Endothelial cell (in vitro differentiated cells): Measurements from ENCODE around the gene CHRM5. TPM values are rescaled to one million over a fixed set of nuclear protein-coding genes. Genes with fewer than 3 reads are reported as not detected.
"Not testable (repeated sequence)": the region's sequence is repeated elsewhere in the genome, so short reads cannot be mapped to it uniquely, and the experiment has no call there.

Source experiments
- DNase-seq: peaks from one replicate; pipeline ENCODE4 v3.0.0; 2021; ENCODE audit warnings: low spot score
- H3K27ac Mint-ChIP-seq: one replicate; pipeline ENCODE4 v1.8.0; 2021; ENCODE audit warnings: mixed read lengths, inconsistent platforms; ENCODE audit not compliant: unreplicated experiment
- H3K27me3 Mint-ChIP-seq: one replicate; pipeline ENCODE4 v1.8.0; 2021; ENCODE audit warnings: mild to moderate bottlenecking, moderate library complexity, mixed read lengths, inconsistent platforms; ENCODE audit not compliant: unreplicated experiment
- H3K36me3 Mint-ChIP-seq: one replicate; pipeline ENCODE4 v1.8.0; 2021; ENCODE audit warnings: mild to moderate bottlenecking, low read depth, mixed read lengths, inconsistent platforms; ENCODE audit not compliant: unreplicated experiment
- H3K4me1 Mint-ChIP-seq: one replicate; pipeline ENCODE4 v1.8.0; 2021; ENCODE audit warnings: mild to moderate bottlenecking, mixed read lengths, inconsistent platforms; ENCODE audit not compliant: unreplicated experiment
- H3K4me3 Mint-ChIP-seq: one replicate; pipeline ENCODE4 v1.8.0; 2021; ENCODE audit warnings: mild to moderate bottlenecking, mixed read lengths, inconsistent platforms; ENCODE audit not compliant: unreplicated experiment
- H3K9me3 Mint-ChIP-seq: one replicate; pipeline ENCODE4 v1.8.0; 2021; ENCODE audit warnings: mixed read lengths, inconsistent platforms; ENCODE audit not compliant: unreplicated experiment
- CTCF ChIP-seq: fragments of 200-600 bp; sonication (generic); IDR thresholded peaks from one replicate; pipeline ENCODE4 v1.5.0; 2021; ENCODE audit warnings: antibody characterized with exemption; ENCODE audit not compliant: unreplicated experiment
- total RNA-seq: library from RNA; stranded (reverse); fragmentation: NEBNext Ultra II Directional; extraction: Animal tissue kit (Norgen Biotek cat#: 25700); gene quantifications from one replicate; pipeline ENCODE4 v1.2.1, GENCODE V29; 2021; ENCODE audit not compliant: unreplicated experiment

The CHRM5 gene
- total RNA-seq, 1 donor from 2014 or later = not detected

GRCh38 chr15:34013746-34014145 is 45.4 kb downstream of the CHRM5 start:
- H3K27ac Mint-ChIP-seq = no peak overlapping the region
- no peaks in the 10 kb centered on the region for H3K36me3 Mint-ChIP-seq
- no peak for TF ChIP-seq CTCF
- DNase-seq = no peak
- H3K4me1 Mint-ChIP-seq = no peaks in the 10 kb centered on the region
- H3K9me3 Mint-ChIP-seq = no peaks in the 10 kb centered on the region
- H3K4me3 Mint-ChIP-seq = no peak overlapping the region
- peaks cover 2% of the 10 kb centered on the region for H3K27me3 Mint-ChIP-seq

GRCh38 chr15:34014556-34014955 is 46.3 kb downstream of the CHRM5 start:
- no peaks in the 10 kb centered on the region for H3K4me1 Mint-ChIP-seq
- no peak for TF ChIP-seq CTCF
- DNase-seq = no peak
- no peaks in the 10 kb centered on the region for H3K36me3 Mint-ChIP-seq
- no peaks in the 10 kb centered on the region for H3K9me3 Mint-ChIP-seq
- no peak overlapping the region for H3K4me3 Mint-ChIP-seq
- H3K27ac Mint-ChIP-seq = no peak overlapping the region
- peaks cover 2% of the 10 kb centered on the region for H3K27me3 Mint-ChIP-seq

- DNase-seq = no peak
- H3K27ac Mint-ChIP-seq = no peak overlapping the region
- TF ChIP-seq CTCF = no peak
- peaks cover 6% of the 10 kb centered on the region for H3K27me3 Mint-ChIP-seq
- no peaks in the 10 kb centered on the region for H3K36me3 Mint-ChIP-seq
- H3K4me1 Mint-ChIP-seq = no peaks in the 10 kb centered on the region
- no peak overlapping the region for H3K4me3 Mint-ChIP-seq
- H3K9me3 Mint-ChIP-seq = no peaks in the 10 kb centered on the region
Observed at GRCh38 chr15:34018021-34018645, 49.8 kb downstream of the CHRM5 start.

GRCh38 chr15:34018738-34019137 is 50.4 kb downstream of the CHRM5 start:
- not testable (repeated sequence) for H3K27me3 Mint-ChIP-seq, H3K4me1 Mint-ChIP-seq, H3K36me3 Mint-ChIP-seq, H3K4me3 Mint-ChIP-seq, H3K9me3 Mint-ChIP-seq, DNase-seq, H3K27ac Mint-ChIP-seq

GRCh38 chr15:34019369-34019990 is 51.2 kb downstream of the CHRM5 start:
- Mint-ChIP-seq H3K27me3 (peaks cover 6% of the 10 kb centered on the region), H3K36me3 (no peaks in the 10 kb centered on the region), H3K4me1 (no peaks in the 10 kb centered on the region), H3K9me3 (no peaks in the 10 kb centered on the region), H3K27ac (no peak overlapping the region), H3K4me3 (no peak overlapping the region)
- DNase-seq = no peak
- no peak for TF ChIP-seq CTCF
